HEK293 (cell line): Measurements from ENCODE around the gene CLCN7.
"Not testable (repeated sequence)": the region's sequence is repeated elsewhere in the genome, so short reads cannot be mapped to it uniquely, and the experiment has no call there.

Source experiments
- GLIS2 ChIP-seq: fragments of 450-650 bp; formaldehyde crosslinking; IDR thresholded peaks from 2 replicates; pipeline ENCODE4 v1.5.1; 2016; ENCODE audit warnings: missing biosample characterization, missing genetic modification characterization
- SP7 ChIP-seq: fragments of 450-650 bp; formaldehyde crosslinking; IDR thresholded peaks from 2 replicates; pipeline ENCODE4 v1.5.1; 2016; ENCODE audit warnings: missing biosample characterization, missing genetic modification characterization
- TRIM28 ChIP-seq: IDR thresholded peaks from 2 replicates; pipeline ENCODE4 v1.6.1; 2011; ENCODE audit warnings: low read length, control low read depth, borderline replicate concordance
- ZNF423 ChIP-seq: fragments of 450-650 bp; formaldehyde crosslinking; IDR thresholded peaks from 2 replicates; pipeline ENCODE4 v1.5.1; 2016; ENCODE audit warnings: missing biosample characterization, missing genetic modification characterization
- ZNF585B ChIP-seq: fragments of 450-650 bp; formaldehyde crosslinking; IDR thresholded peaks from 2 replicates; pipeline ENCODE4 v1.5.1; 2016; ENCODE audit warnings: missing biosample characterization, missing genetic modification characterization

- TF ChIP-seq ZNF423 (tag by site-specific recombination); GLIS2 (tag by site-specific recombination); TRIM28; SP7; ZNF585B: not testable (repeated sequence)
Measured at GRCh38 chr16:1439699-1440074, 35.1 kb downstream of the CLCN7 start.
